ENCODE measurements around the gene ADGRE1.

The ADGRE1 gene, protein sequence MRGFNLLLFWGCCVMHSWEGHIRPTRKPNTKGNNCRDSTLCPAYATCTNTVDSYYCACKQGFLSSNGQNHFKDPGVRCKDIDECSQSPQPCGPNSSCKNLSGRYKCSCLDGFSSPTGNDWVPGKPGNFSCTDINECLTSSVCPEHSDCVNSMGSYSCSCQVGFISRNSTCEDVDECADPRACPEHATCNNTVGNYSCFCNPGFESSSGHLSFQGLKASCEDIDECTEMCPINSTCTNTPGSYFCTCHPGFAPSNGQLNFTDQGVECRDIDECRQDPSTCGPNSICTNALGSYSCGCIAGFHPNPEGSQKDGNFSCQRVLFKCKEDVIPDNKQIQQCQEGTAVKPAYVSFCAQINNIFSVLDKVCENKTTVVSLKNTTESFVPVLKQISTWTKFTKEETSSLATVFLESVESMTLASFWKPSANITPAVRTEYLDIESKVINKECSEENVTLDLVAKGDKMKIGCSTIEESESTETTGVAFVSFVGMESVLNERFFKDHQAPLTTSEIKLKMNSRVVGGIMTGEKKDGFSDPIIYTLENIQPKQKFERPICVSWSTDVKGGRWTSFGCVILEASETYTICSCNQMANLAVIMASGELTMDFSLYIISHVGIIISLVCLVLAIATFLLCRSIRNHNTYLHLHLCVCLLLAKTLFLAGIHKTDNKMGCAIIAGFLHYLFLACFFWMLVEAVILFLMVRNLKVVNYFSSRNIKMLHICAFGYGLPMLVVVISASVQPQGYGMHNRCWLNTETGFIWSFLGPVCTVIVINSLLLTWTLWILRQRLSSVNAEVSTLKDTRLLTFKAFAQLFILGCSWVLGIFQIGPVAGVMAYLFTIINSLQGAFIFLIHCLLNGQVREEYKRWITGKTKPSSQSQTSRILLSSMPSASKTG

DNA sequence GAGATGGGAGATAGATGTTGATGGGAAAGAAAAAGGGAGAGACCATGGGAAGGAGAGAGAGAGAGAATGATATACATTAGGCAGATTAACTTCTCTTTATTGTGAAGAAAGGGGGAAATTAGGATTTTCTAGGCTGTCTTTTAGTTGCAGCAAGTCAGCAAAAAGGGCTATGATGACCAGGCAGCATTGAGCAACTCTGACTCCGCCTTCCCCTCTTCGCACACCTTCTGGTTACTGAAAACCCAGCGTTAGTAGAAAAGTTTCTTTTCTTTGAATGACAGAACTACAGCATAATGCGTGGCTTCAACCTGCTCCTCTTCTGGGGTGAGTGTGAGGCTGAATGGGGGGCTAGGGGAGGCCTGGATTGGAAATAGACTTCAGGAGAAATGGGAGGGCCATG lies at the start of gene ADGRE1:
ADGRE1 (plus strand) TSS at position 264 of the 400 bp plus-strand sequence; CDS start at position 294, 30 bp downstream.
- no peak for DNase-seq (ENCODE audit: low spot score)
- H3K4me3 ChIP-seq = no peak within 1 kb of the TSS
- H3K27ac ChIP-seq = no peak within 1 kb of the TSS
- TF ChIP-seq, protein P1, sequence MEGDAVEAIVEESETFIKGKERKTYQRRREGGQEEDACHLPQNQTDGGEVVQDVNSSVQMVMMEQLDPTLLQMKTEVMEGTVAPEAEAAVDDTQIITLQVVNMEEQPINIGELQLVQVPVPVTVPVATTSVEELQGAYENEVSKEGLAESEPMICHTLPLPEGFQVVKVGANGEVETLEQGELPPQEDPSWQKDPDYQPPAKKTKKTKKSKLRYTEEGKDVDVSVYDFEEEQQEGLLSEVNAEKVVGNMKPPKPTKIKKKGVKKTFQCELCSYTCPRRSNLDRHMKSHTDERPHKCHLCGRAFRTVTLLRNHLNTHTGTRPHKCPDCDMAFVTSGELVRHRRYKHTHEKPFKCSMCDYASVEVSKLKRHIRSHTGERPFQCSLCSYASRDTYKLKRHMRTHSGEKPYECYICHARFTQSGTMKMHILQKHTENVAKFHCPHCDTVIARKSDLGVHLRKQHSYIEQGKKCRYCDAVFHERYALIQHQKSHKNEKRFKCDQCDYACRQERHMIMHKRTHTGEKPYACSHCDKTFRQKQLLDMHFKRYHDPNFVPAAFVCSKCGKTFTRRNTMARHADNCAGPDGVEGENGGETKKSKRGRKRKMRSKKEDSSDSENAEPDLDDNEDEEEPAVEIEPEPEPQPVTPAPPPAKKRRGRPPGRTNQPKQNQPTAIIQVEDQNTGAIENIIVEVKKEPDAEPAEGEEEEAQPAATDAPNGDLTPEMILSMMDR (IDR thresholded peaks at IDR 0.05) = no peak

DNA sequence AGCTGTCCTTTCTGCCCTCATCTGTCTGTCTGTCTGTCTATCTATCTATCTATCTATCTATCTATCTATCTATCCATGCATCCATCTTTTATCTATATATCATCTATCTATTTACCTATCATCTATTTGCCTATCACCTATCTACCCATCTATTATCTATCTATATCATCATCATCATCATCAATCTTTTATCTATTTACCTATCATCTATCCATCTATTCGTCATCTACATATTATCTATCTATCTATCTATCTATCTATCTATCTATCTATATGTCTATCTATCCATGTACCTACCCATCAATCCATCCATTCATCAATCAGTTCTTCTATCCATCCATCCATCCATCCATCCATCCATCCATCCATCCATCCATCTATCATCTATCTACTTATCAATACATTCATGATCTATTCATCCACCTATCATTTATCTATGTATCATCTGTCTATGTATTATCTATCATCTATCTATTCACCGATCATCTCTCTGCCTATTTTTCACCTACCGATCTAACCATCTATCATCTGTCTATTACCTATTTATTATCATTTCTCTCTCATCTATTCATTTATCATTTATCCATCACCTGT lies 49.2 kb upstream of the ADGRE1 start:
- DNase-seq (ENCODE audit: low spot score) = no peak
- no peak overlapping the region for H3K4me3 ChIP-seq
- TF ChIP-seq, protein P1 (IDR thresholded peaks at IDR 0.05) = no peak
- H3K27ac ChIP-seq = no peak overlapping the region

DNA sequence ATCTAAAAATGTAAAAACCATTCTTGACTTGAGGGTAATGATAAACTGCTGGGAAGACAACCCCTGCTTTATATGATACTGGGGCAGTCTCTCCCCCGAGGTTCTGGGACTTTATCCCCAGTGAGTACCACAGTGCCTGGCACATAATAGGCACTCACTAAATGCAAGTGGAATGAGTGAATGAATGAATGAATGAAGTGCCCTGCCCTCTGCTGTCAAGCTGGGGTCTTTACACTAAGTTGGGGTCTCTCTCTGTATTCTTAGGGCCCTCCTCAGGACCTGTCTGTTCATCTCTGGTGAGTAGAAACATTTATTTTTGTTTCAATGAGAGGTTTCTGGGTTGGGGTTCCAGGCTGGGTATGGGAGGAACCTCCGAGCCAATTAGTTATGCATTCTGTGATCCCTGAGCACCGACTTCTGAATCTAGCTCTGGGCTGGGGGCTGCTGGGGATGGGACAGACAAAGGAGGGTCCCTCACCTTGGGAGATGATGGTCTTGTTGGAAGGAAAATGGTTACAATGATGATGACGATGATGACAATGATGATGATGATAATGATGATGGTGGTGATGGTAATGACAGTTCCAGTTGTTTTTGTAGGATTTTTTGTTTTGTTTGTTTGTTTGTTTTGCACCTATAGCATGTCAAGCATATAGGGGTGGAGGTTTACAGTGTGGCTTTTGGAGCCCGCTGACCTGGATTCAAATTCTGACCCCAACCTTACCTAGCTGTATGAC lies 44.3 kb upstream of the ADGRE1 start:
- TF ChIP-seq, protein P1 (IDR thresholded peaks at IDR 0.05) = no peak
- Histone ChIP-seq H3K27ac (no peak overlapping the region), H3K4me3 (no peak overlapping the region)

DNA sequence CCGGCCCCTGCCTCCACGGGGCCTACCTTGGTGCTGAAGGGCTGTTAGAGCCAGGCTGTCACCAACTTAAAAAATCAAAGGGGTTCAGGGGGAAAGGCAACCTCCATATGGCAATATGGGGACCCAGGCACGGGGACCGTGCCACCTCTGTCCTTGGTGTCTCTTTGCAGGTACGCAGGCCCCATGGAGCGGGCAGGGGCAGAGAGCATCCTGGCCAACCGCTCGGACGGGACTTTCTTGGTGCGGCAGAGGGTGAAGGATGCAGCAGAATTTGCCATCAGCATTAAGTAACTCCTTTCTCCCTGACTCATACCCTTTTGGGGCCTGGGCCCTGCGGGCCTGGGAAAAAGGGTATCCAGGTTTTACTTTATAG lies 39.6 kb upstream of the ADGRE1 start:
- DNase-seq (ENCODE audit: low spot score) = no peak
- TF ChIP-seq, protein P1 (IDR thresholded peaks at IDR 0.05) = no peak
- no peak overlapping the region for H3K4me3 ChIP-seq
- no peak overlapping the region for H3K27ac ChIP-seq

More for the DNA sequence above, 44.3 kb upstream of the ADGRE1 start:
- no peak for DNase-seq (ENCODE audit: low spot score)

DNA sequence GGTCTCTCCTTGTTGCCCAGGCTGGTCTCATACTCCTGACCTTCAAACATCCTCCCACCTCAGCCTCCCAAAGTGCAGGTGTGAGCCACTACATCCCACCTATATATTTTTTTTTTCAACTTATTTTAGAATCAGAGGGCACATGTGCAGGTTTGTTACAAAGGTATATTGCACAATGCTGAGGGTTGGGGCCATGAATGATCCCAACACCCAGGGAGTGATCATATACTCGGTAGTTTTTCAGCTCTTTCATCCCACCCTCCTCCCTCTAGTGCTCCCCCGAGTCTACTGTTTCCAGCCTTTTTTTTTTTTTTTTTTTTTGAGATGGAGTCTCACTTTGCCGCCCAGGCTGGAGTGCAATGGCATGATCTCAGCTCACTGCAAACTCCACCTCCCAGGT lies 38.4 kb upstream of the ADGRE1 start:
- TF ChIP-seq, protein P1 (IDR thresholded peaks at IDR 0.05) = no peak
- Histone ChIP-seq H3K27ac (no peak overlapping the region), H3K4me3 (no peak overlapping the region)
- DNase-seq (ENCODE audit: low spot score) = no peak

DNA sequence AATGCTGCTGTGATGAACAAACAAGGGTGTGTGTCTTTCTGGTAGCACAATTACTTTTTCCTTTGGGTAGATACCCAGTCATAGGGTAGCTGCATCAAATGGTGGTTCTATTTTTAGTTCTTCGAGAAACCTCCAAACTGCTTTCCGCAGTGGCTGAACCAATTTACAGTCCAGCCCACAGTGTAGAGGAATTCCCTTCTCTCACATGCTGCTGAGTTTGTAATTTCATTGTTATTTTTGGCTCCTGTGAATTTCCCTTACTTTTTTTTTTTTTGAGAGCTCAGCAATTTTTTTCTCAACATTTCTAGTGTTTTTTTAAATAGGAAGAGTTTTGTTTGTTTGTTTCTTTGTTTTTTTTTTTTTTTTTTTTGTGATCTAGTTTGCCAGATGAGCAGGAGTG lies 37.5 kb upstream of the ADGRE1 start:
- H3K27ac ChIP-seq = no peak overlapping the region
- no peak for DNase-seq (ENCODE audit: low spot score)
- no peak overlapping the region for H3K4me3 ChIP-seq
- TF ChIP-seq, protein P1 (IDR thresholded peaks at IDR 0.05) = no peak

All from coronary artery (tissue), 2 donors.